Activated naive CD4-positive, alpha-beta T cell treated with anti-CD3 and anti-CD28 coated beads, Interleukin-2, amount 50 U/mL, for 72 hours (primary cell): ENCODE results near the gene PDIA6. TPM values are rescaled to one million over a fixed set of nuclear protein-coding genes. Genes with fewer than 3 reads are reported as not detected.

Experiments used
- ATAC-seq, 2 donors: fragments of 150-1000 bp; cut with Tn5 transposase; 2 replicates each; pipeline ENCODE4 v1.10.0; 2021; ENCODE audit warnings: mild to moderate bottlenecking in 2 of 2, moderate library complexity in 2 of 2
- DNase-seq, 2 donors: peaks; one replicate each; pipeline ENCODE4 v3.0.0; 2021 to 2022; ENCODE audit warnings: low spot score in 2 of 2
- H3K27ac Mint-ChIP-seq, 2 donors: one replicate each; pipeline ENCODE4 v1.8.0; 2022; ENCODE audit warnings: mild to moderate bottlenecking in 2 of 2, mixed read lengths in 2 of 2
- H3K36me3 Mint-ChIP-seq, 2 donors: one replicate each; pipeline ENCODE4 v1.8.0; 2022; ENCODE audit warnings: mixed read lengths in 2 of 2
- H3K9me3 Mint-ChIP-seq, 2 donors: one replicate each; pipeline ENCODE4 v1.8.0; 2022; ENCODE audit warnings: mixed read lengths in 2 of 2
- total RNA-seq, 2 donors: library from RNA; stranded (reverse); gene quantifications; one replicate each; pipeline ENCODE4 v1.2.3, GENCODE V29; 2022

The PDIA6 gene, protein sequence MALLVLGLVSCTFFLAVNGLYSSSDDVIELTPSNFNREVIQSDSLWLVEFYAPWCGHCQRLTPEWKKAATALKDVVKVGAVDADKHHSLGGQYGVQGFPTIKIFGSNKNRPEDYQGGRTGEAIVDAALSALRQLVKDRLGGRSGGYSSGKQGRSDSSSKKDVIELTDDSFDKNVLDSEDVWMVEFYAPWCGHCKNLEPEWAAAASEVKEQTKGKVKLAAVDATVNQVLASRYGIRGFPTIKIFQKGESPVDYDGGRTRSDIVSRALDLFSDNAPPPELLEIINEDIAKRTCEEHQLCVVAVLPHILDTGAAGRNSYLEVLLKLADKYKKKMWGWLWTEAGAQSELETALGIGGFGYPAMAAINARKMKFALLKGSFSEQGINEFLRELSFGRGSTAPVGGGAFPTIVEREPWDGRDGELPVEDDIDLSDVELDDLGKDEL
- total RNA-seq: 100 to 1,000 TPM; 110 to 133 TPM

DNA sequence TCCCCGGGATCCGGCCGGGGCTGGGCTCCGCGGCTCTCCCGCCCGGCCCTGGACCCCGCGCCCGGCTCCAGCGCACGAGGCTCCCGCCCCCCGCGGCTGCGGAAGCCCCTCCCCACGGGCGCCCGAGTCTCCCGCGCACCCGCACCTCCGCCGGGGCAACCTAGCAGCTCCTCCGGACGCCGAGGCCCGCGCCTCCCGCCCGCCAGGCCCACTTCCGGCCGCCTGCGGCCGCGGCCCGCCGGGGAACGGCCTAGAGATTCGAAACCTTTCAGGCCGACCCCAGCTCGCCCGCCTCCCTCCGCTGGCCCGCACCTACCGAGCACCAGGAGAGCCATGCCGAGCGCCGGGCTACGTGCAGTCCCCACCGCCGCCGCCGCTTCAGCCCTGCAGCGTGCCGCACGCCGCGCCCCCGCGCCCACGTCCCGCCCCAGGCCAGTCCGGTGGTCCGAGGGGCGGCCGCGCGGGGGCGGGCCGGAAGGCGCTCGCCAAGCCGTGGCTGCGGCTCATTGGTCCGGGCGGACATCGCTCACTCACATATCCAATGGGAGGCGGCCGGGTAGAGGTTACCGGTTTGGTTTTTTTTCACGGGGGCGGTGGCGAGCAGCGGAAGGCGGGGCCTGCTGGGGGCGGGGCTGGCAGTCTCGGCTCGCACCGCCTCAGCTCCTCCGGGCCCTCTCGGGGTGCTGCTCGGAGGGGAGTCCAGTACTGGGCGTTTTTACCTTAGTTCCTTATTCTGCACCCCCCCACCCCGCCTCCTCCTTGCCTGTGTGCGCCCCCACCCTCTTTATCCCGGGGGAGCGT, at the start of gene PDIA6:
Gene PDIA6 (minus strand): TSS at position 424 of the 801 bp plus-strand sequence. CDS start 89 bp downstream, at position 335.
- Mint-ChIP-seq H3K36me3 (peaks cover 17 to 26% of the 10 kb centered on the region in 2 donors), H3K9me3 (no peaks in the 10 kb centered on the region), H3K27ac (peak within 1 kb of the TSS; percentile 92 to 93)
- peak; percentile 97 to 98 for DNase-seq
- ATAC-seq: peak; percentile 94 to 96

DNA sequence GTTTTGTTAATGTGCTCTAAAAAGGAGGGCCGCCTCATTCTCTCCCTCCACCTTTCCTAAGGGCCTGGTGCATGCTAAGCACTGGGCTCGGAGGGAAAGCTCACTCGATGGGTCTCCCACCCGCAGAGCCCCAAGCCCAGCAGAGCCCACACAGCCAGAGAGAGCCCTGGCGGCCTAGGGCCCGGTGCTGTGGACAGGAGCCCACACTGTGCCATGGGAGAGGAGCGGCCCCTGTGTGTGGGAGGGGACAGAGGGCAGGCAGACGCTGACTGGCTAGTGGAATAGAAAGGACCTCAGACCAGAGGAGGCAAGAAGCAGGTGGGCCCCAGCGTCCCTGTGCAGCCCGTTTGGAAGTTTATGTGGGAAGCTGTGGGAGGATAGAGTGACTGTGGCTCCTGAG, 49.7 kb upstream of the PDIA6 start:
- H3K9me3 Mint-ChIP-seq: no peaks in the 10 kb centered on the region
- H3K27ac Mint-ChIP-seq: no peak overlapping the region
- DNase-seq (no peak), ATAC-seq (no peak)
- no peaks in the 10 kb centered on the region for H3K36me3 Mint-ChIP-seq

DNA sequence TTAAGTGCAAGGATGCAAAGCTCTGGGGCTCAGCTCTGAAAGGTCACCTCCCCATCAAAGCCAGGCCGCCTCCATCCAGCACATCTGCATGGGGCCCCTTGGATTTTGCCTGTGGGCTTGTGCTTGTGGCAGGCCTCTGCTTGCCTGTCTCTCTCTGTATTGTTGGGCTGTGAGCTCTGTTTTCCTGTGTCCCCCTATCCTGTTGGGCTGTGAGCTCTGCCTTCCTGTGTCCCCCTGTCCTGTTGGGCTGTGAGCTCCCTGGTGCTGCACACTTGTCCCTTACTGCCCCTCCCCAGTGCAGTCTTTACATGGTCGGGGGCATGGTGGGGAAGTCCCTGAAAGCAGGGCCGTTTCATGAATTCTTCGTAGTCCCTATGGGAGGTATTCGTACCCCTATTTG, 49.2 kb upstream of the PDIA6 start:
- DNase-seq (no peak), ATAC-seq (no peak)
- Mint-ChIP-seq H3K36me3 (no peaks in the 10 kb centered on the region), H3K9me3 (no peaks in the 10 kb centered on the region), H3K27ac (no peak overlapping the region)

DNA sequence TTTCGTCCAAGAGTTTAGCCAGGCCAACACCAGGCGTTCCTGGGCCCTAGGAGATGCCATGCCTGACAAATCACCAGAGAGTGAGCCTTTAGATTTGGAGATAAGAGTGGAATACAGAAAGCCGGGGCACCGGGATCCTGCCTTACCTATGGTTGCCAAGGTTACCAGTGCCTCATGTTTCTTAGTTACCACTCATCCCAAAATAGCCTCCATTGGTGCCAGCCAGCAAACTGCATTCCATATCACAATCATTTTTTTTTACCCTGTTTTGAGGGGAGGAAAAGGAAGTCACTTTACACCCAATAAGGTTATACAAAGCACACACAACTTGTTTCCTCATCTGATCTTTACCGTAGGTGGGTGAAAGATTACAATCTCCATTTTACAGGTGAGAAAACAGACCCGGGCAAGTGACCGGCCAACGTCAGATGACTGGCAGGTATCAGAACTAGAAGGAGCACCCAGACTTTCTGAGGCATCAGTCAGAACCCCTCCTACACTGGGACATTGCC, 48.3 kb upstream of the PDIA6 start:
- ATAC-seq (no peak), DNase-seq (no peak)
- no peak overlapping the region for H3K27ac Mint-ChIP-seq
- no peaks in the 10 kb centered on the region for H3K9me3 Mint-ChIP-seq
- H3K36me3 Mint-ChIP-seq: no peaks in the 10 kb centered on the region

DNA sequence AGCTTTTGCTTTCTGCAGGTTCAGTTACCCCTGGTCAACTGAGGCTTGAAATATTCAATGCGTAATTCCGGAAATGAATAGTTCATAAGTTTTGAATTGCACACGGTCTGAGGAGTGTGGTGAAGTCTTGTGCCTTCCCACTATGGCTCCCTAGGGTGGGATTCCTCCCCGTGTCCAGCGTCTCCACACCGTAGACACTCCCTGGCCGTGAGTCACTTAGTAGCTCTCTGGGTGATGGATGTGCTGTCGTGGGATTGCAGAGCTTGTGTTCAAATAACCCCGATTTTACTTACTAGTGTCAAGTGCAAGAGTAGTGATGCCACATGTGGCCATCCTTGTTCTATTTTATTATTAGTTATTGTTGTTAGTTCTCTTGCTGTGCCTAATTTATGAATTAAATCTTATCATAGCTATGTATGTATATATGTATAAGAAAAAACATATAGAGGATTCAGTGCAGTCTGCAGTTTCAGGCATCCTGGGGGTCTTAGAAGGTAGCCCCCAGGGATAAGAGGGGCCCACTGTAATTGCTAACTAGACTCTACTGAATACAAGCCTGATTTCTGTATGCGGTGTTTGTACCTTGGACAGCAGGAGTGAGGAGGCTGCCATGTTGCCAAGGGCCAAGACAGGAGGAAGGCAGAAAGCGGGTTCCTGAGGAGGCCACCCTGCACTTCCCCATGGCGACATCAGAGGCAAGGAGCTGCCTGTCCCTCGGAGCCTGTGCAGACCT, 47.7 kb upstream of the PDIA6 start:
- no peak for DNase-seq
- Mint-ChIP-seq H3K9me3 (no peaks in the 10 kb centered on the region), H3K36me3 (no peaks in the 10 kb centered on the region), H3K27ac (no peak overlapping the region)
- ATAC-seq: no peak

DNA sequence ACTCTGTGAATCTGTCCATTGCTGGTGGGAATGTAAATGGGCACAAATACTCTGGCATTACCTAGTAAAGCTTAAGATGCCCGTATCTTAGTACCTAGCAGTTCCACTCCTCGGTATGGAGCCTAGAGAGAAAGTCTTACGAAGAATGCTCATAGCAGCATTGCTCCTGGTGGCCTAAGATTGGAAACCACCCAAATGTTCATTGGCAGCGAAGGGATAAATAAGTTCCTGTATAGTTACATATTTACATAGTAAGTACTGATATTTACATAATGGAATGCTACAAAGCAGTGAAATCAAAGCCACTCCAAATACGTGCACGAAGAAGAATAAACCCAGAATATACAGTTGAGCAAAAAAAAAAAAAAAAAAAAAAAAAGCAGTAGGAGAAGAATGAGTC, 46.7 kb upstream of the PDIA6 start:
- no peaks in the 10 kb centered on the region for H3K9me3 Mint-ChIP-seq
- no peaks in the 10 kb centered on the region for H3K36me3 Mint-ChIP-seq
- no peak for DNase-seq
- peak overlapping the region in 1 of 2 donors; percentile 13 for H3K27ac Mint-ChIP-seq
- no peak for ATAC-seq

DNA sequence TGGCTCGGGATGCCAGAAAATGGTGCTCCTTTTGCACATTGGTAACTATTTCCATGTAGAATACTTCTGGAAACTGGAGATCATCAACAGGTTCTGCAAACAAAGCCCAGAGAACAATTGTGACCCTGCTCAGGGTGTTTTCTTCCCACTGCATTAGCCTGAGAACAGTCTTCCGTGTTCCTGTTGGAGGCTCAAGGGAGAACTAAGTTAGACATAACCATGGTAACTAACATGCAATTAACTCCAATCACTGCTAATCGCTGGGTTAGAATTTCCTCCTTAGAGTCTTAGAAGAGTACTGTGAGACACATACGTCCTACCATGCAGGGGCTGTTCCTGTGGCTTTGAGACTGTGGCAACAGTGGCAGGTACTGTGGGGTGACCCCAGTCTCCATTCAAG, 36.0 kb upstream of the PDIA6 start:
- Mint-ChIP-seq H3K36me3 (no peaks in the 10 kb centered on the region), H3K9me3 (no peaks in the 10 kb centered on the region), H3K27ac (no peak overlapping the region)
- ATAC-seq (no peak), DNase-seq (no peak)

DNA sequence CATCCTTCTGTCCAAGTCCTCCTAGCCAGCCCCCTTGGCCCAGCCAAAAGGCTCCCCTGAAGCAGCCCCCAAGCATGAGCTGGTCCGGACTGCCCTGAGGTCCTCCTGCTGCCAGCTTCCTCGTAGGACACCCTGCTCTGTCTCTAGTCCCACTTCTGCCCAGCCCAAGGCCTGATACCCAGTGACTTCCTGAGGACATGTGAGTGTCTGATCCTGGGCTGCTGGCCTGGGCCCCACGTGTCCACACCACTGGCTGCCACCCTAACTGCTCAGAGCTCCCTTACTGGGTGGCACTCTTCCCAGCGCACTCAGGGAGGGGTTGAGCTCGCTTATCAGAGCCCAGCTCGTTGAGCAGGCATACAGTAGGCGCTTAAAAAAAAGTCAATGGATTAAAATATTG, 34.4 kb upstream of the PDIA6 start:
- Mint-ChIP-seq H3K9me3 (peaks cover 4% of the 10 kb centered on the region in 2 donors), H3K36me3 (peaks cover 4 to 6% of the 10 kb centered on the region in 2 donors), H3K27ac (no peak overlapping the region)
- DNase-seq (no peak), ATAC-seq (no peak)

DNA sequence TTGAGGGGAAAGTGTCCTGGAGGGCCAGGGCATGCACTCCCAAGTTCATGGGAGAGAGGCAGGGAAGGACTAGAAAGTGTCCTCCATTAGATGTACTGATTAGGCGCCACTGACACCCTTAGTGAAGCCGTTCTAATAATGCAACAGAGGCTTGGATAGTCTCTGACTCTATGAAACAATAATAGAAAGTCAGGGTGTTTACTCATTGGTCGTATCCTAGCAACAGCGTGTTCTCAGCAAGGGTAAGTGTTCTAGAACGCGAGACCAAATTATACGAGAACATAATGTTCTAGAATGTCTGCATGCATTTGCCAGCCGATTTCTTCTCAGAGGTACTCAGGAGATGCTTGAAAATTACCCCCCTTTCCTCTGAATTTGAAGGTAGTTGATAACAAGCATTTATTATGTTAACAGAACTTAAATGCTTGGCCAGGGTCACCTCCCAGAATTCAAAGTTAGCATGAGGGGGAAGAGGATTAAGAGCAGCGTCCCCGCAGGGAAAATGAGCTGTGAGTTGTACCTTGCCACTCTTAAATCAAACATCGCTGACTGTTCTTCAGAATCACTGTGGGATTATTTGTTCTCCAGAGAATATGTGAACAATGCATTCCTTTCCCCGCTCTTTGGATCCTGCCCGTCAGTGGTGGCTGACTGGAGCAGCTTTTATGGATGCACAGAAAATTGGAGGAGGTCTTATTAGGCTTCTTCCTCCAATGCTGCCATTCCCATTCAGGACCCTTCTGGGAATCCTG, 33.7 kb upstream of the PDIA6 start:
- ATAC-seq: no peak
- peaks cover 9 to 10% of the 10 kb centered on the region in 2 donors for H3K36me3 Mint-ChIP-seq
- H3K9me3 Mint-ChIP-seq: peaks cover 5 to 11% of the 10 kb centered on the region in 2 donors
- no peak overlapping the region for H3K27ac Mint-ChIP-seq
- no peak for DNase-seq

DNA sequence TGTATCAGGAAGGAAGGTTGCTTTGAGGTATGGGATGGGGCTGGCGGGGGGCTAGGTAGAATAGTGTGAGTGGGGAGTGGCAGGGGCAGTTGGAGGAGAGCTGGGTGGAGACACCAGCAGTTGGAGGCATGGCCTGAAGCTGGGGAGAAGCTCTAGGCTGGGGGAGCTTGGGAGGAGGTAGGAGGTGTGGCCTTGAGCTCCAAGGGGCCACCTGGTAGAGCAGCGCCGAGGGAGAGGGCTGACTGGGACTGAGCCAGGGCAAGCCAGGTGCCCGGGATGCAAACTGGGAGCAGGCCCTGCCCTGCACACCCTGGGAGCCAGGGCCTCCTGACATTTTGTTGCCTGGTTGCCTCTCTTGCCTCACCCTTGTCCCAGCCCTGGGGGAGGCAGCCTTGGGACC, 33.1 kb upstream of the PDIA6 start:
- Mint-ChIP-seq H3K36me3 (peaks cover 16% of the 10 kb centered on the region in 2 donors), H3K9me3 (peaks cover 12 to 17% of the 10 kb centered on the region in 2 donors), H3K27ac (no peak overlapping the region)
- DNase-seq (no peak), ATAC-seq (no peak)

DNA sequence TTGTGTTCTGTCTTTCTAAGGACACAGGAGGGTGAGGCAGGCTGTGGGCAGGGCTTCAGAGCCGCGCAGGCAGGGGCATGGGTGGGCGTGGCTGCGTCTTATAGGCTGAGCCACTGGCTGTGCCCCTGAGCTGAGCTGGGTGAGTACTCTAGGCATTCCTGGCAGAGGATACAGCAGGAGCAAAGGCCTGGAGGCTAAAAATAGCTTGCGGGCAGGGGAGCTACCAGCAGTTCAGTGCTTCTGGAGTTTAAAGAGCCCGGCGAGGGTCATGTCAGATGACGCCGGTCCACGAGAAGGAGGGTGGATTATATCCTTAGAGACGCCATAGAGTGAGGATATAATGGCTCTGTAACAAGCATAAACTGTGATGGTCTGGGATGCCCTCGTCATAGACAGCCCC, 31.5 kb upstream of the PDIA6 start:
- Mint-ChIP-seq H3K27ac (no peak overlapping the region), H3K9me3 (peaks cover 18 to 25% of the 10 kb centered on the region in 2 donors), H3K36me3 (peaks cover 27% of the 10 kb centered on the region in 2 donors)
- ATAC-seq (no peak), DNase-seq (no peak)

DNA sequence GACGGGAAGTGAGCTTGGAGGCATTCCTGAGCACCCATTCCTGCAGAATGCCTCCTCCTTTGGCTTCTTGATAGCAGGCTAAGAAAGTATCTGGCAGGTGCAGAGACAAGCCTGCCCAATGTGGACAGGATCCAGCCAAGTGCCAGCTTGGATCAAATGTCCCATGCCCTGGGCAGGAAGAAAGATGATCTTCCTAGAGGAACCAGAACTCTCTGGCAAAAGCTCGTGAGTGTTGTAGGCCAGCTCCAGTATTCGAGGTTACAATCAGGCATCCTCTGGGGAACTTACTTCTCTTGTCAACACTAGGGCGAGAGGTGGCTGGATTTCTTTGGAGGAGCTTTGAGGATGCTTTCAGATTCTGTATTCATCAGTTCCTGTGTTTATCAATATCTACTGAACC, 29.9 kb upstream of the PDIA6 start:
- Mint-ChIP-seq H3K9me3 (peaks cover 18 to 25% of the 10 kb centered on the region in 2 donors), H3K27ac (no peak overlapping the region), H3K36me3 (peaks cover 27% of the 10 kb centered on the region in 2 donors)
- DNase-seq (no peak), ATAC-seq (no peak)

DNA sequence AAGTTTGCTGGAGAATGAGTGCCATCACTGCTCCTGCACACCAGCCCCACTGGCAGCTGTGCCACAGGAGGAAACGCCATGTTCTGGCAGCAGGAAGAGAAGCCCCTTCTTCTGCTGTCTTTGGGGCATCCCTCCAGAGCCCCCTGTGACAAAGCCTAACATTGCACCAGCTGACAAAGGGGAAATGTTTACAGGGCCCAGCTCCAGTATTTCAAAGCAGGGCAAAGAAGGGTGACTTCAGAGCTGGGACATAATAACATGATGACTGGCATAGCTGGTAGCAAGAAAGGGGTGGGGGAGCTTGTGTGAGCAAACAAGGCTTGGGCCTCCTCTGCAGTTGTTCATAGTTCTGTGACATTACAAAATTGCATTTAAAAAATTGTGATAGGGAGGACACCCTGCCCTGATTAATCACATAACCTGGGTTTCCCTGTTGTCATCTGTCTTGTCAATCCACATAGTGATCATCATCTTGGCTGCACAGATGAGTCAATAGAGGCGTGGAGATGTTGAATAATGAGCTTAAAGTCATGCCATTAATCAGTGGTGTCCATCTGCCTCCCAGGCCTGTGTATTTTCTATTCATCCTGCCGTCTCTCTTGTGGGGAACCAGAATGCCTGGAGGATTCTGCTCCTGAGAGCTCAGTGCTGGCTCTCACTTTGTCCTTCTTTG, 29.1 kb upstream of the PDIA6 start:
- Mint-ChIP-seq H3K36me3 (peaks cover 27% of the 10 kb centered on the region in 2 donors), H3K27ac (no peak overlapping the region), H3K9me3 (peaks cover 18 to 25% of the 10 kb centered on the region in 2 donors)
- DNase-seq (no peak), ATAC-seq (no peak)

DNA sequence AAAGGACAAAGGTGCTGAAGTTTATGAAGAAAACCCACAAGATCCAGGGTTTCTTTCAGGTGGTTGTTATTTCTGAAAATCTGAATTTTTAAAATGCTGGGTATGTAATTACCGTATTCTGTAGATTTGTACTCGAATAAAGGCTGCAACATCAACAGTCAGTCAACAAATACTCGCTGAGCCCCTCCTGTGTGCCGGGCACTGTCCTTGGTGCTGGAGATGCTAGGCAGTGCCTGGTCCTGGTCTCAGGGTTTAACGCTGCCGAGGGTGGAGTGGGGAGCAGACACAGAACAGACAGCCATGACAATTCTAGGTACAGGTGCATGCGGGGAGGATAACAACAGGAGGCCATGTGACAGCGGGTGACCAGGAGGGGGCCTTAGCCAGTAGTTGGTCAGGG, 27.2 kb upstream of the PDIA6 start:
- peaks cover 27% of the 10 kb centered on the region in 2 donors for H3K36me3 Mint-ChIP-seq
- DNase-seq: no peak
- no peak for ATAC-seq
- H3K9me3 Mint-ChIP-seq: peaks cover 18 to 25% of the 10 kb centered on the region in 2 donors
- no peak overlapping the region for H3K27ac Mint-ChIP-seq

DNA sequence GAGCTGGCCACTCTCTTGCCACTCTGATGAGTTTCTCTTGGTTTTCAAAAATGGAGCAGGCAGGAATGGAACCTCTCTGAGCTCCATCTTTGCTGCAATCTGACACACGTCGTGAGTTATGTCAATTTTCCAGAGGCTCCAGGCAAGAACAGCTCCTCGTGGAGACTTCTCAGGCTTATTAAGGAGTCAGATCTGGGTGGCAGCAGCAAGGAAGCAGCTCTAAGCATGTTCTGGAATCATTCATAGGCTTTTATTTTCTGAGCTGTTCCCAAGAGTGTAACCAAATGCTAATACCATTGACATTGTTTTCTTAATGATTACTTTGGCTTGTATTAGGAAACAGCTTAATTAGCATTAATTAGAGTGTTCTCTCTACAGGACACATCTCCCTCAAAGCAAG, 26.1 kb upstream of the PDIA6 start:
- Mint-ChIP-seq H3K27ac (no peak overlapping the region), H3K9me3 (peaks cover 18 to 25% of the 10 kb centered on the region in 2 donors), H3K36me3 (peaks cover 27% of the 10 kb centered on the region in 2 donors)
- DNase-seq (no peak), ATAC-seq (no peak)
